NCI-H1092 (cell line): ENCODE data around the gene ATP5F1B.

ENCODE experiments used
- DNase-seq: peaks from one replicate; lab custom pipeline; 2025; lab: John Stamatoyannopoulos, UW

Gene ATP5F1B

DNA sequence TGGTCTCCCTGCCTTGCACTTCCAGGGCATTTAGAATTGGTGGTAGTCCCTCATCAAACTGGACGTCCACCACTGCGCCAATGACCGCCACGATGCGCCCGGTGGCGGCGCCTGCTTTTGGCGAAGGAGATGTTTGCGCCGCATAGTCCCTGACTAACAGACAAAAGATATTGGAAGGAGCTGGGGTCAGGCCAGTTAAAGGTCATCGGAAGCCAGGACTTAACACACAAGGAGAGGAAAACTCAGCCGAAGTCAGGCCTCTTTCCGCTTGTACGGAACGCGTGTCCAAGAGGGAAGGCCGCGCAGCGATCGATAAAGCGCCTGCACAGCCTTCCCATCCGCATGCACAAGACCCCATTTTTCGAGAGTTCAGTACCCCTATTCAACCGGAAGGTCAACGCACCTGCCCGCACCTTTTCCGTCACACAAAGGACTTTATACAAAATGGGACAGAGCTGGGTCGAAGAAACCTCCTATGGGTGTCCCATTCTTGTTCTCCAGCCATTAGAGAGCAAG, 525 bp downstream of the ATP5F1B start:
- no peak for DNase-seq

GRCh38 chr12:56644654-56645053, 1.1 kb downstream of the ATP5F1B start:
- DNase-seq, result no peak

- DNase-seq, result no peak
Observed at GRCh38 chr12:56641219-56641618, 4.6 kb downstream of the ATP5F1B start.

DNA sequence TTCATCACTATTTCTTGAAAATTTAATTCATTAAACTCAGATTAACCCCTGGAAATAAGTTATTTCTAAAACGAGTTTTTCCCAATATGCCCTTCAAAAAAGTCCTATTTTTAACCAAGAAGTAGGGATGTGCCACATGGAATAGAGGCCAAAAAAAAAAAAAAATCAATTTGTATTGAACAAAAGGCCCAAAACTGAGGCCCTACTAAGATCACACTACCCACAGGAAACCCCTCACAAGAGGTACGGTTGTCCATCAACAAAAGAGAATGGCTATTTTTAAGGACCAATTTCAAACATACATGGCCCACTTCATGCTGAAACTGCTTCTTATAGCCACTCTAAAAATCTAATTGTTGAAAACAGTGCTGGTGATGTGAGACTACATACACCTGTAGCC, 8.2 kb downstream of the ATP5F1B start:
- DNase-seq, result no peak

- DNase-seq, result peak; percentile 96
Observed at GRCh38 chr12:56636675-56637540, 8.9 kb downstream of the ATP5F1B start.

DNA sequence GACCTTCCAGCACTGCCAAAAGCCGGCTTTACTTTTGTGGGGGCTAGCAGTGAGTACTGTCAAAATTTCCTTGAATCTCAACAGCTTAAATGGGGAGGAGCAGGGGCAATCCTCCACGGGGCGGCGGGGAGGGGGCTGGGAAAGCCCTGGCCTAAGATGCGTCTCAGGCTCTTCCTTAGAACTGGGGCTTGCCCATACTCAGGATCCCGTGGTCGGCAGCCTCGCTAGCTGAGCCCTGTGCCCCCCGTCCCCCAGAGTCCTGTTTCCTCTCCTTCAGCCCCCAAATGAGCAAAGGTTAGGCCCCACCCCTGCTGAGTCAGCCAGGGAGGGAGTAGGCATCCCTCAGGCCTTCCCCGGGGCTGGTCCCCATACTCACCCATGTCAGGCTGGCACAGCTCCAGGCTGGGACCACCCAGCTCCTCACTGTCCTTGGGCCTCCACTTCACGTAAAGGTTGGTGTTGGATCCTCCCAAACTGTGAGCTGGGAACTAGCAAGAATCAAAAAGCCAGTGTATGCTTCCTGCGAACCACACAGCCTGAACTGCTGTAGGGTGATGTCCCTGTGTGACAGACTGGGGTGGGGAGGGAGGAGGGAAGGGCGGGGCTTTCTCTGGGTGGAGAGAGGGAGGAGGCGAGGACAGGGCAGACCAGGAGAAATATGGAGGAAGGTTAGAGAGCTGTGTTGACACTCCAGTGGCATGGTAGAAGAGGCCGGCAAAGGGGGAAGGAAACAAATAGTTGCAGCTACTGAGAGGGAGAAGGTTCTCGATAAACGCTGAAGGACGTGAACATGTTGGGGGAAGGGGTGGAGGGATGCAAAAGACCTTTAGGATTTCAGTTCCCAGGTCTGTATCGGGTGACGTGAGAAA, 9.7 kb downstream of the ATP5F1B start:
- DNase-seq, result peak; percentile 33

- DNase-seq, result peak; percentile 46
Observed at GRCh38 chr12:56634837-56635791, 10.7 kb downstream of the ATP5F1B start.

DNA sequence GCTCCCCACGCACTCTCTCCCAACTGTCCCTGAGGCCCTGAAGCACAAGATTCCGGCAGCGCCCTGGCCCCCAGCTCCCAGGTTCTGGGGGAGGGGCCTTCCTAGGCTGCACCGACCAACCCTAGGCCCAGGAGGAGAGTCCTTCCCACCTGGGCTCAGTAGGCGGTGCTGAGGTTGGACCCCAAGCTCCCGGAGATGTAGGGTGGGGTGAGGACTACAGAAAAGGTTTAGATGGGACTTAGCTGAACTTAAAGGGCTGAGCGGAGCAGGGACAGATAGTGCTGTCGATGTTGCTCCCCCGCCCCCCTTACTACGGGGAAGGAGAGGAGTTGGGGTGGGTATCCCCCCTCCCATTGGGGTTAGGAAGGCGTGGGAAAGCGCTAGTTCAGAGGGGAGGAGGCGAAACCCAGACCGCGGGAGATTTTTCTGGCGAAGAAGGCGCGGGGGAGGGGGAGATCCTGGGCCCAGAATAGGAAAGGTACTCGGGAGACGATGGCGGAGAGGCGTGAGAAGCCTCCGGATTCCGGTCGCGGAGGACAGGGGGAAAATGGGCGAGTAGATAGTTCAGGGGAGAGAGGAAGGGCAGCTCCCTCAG, 11.4 kb downstream of the ATP5F1B start:
- no peak for DNase-seq

DNA sequence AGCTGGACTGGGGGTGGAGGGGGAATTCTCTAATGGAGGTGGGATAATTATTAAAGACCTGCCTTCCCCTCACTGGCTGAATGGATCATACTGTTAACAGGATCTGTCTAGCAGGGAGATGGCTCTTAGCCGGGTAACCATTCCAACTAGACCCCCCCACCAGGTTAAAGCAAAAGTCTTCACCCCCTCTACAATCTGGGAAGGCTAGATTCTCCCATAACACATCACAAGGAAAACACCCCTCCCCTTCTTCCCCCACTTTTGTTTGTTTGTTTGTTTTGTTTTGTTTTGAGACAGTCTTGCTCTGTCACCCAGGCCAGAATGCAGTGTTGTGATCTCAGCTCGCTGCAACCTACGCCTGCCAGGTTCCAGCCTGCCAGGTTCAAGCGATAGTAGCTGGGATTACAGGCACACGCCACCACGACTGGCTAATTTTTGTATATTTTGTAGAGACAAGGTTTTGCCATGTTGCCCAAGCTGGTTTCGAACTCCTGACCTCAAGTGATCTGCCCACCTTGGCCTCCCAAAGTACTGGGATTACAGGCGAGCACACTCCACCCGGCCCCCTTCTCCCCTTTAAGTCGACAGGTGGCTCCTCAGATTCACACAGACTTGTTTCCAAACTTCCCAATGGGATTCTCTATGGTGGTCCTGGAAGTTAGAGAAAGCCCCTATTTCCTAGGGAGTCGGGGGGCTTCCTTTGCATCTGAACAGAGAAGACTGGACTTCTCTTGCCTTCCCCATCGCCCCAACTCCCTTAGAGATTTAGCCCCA, 12.1 kb downstream of the ATP5F1B start:
- no peak for DNase-seq

- DNase-seq, result no peak
Observed at GRCh38 chr12:56632701-56633467, 12.9 kb downstream of the ATP5F1B start.

DNA sequence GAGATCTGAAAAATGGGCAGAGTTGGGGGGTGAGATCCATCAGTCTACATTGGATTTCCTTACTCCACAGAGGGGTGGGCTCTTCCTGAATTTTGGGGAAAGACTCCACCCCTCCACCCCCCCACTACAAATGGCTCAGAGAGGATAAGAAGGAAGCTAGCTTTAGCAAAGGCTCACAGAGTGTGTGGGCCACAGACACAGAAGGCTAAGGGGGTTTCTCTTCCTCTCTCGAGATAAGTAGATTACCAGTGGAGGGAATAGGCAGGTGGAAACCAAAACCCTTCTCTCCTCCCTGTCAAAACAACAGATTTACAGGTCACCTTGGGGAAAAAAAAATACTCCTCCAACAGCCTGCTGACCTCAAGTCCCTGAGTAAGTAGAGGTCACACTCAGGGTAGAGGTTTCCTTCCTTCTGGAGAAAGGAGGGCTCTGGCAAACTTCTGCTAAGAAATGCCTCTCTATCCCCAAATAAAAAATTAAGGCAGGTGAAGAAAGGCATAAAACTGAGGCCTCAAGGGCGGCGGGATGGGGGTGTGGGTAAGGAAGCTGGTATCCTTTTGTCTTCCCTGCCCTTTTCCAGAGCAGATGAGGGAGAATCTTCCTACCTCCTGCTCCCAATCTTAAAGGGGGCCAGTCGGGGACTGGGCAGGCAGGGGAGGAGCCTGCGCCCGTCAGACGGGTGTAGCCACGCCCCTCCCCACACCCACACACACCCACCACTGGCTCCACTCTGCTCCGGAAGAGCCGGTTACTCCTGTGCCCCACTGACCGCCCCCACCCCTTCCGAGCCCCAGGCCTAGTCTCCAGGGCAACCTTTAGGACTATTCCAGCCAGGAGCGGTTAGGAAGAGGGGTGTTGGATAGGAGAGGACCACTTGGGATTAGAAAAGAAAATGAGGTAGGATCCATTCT, 13.7 kb downstream of the ATP5F1B start:
- no peak for DNase-seq

GRCh38 chr12:56630180-56630632, 15.6 kb downstream of the ATP5F1B start, which contains the start of gene BAZ2A:
Gene BAZ2A, minus strand, starts transcription at chr12:56630326. Its CDS starts 12,796 bp downstream, at chr12:56617530.
- peak; percentile 38 for DNase-seq

GRCh38 chr12:56629459-56630179, 16.2 kb downstream of the ATP5F1B start:
- DNase-seq, result no peak

GRCh38 chr12:56628671-56629458, 16.9 kb downstream of the ATP5F1B start:
- no peak for DNase-seq

GRCh38 chr12:56626701-56627100, 19.1 kb downstream of the ATP5F1B start:
- DNase-seq, result no peak

GRCh38 chr12:56622535-56622934, 23.2 kb downstream of the ATP5F1B start:
- no peak for DNase-seq

GRCh38 chr12:56616925-56617324, 28.9 kb downstream of the ATP5F1B start:
- no peak for DNase-seq
